Smooth muscle cell (in vitro differentiated cells): ENCODE data around the gene F7. TPM values are rescaled to one million over a fixed set of nuclear protein-coding genes. Genes with fewer than 3 reads are reported as not detected.
"Not testable (repeated sequence)": the region's sequence is repeated elsewhere in the genome, so short reads cannot be mapped to it uniquely, and the experiment has no call there.

ENCODE experiments used
- DNase-seq: peaks from one replicate; lab custom pipeline; 2025; ENCODE audit not compliant: unreplicated experiment; lab: John Stamatoyannopoulos, UW
- H2AFZ ChIP-seq: fragments of 200-600 bp; sonication (generic); 2 replicates; pipeline ENCODE4 v1.6.0; 2016; ENCODE audit warnings: antibody characterized with exemption, low read depth, mild to moderate bottlenecking
- H3F3A ChIP-seq: fragments of 200-600 bp; sonication (generic); 2 replicates; pipeline ENCODE4 v1.6.0; 2017; ENCODE audit warnings: antibody characterized with exemption, low read depth
- H3K27ac ChIP-seq: fragments of 200-600 bp; sonication (generic); 2 replicates; pipeline ENCODE4 v1.5.1; 2016; ENCODE audit warnings: low read depth, mild to moderate bottlenecking
- H3K27me3 ChIP-seq: fragments of 200-600 bp; sonication (generic); 2 replicates; pipeline ENCODE4 v1.6.1; 2016; ENCODE audit warnings: low read depth, mild to moderate bottlenecking
- H3K36me3 ChIP-seq: fragments of 200-600 bp; sonication (generic); 2 replicates; pipeline ENCODE4 v1.5.1; 2016; ENCODE audit warnings: low read depth
- H3K4me1 ChIP-seq: fragments of 200-600 bp; sonication (generic); 2 replicates; pipeline ENCODE4 v1.5.1; 2016; ENCODE audit warnings: low read depth
- H3K4me2 ChIP-seq: fragments of 200-600 bp; sonication (generic); 2 replicates; pipeline ENCODE4 v1.6.0; 2016; ENCODE audit warnings: mild to moderate bottlenecking
- H3K4me3 ChIP-seq: fragments of 200-600 bp; sonication (generic); 2 replicates; pipeline ENCODE4 v1.5.1; 2016; ENCODE audit warnings: mild to moderate bottlenecking
- H3K79me2 ChIP-seq: fragments of 200-600 bp; sonication (generic); 2 replicates; pipeline ENCODE4 v1.6.0; 2016; ENCODE audit warnings: low read depth, mild to moderate bottlenecking
- H3K9ac ChIP-seq: fragments of 200-600 bp; sonication (generic); 2 replicates; pipeline ENCODE4 v1.6.0; 2016; ENCODE audit warnings: low read depth
- H3K9me3 ChIP-seq: fragments of 200-600 bp; sonication (generic); replicated peaks from 2 replicates; pipeline ENCODE4 v1.5.1; 2016; ENCODE audit warnings: low read depth
- H4K20me1 ChIP-seq: fragments of 200-600 bp; sonication (generic); 2 replicates; pipeline ENCODE4 v1.6.0; 2016; ENCODE audit warnings: low read depth
- CTCF ChIP-seq: fragments of 200-600 bp; sonication (generic); IDR thresholded peaks from 2 replicates; pipeline ENCODE4 v1.5.1; 2017; ENCODE audit warnings: borderline replicate concordance, mild to moderate bottlenecking, antibody characterized with exemption; ENCODE audit not compliant: insufficient read depth, poor library complexity, severe bottlenecking
- WGBS: methylation state at CpG from one replicate; pipeline ENCODE4 v1.1.7; 2016; ENCODE audit warnings: low lambda C conversion rate; 5-methylcytosine and 5-hydroxymethylcytosine counted together
- polyA plus RNA-seq: library from polyadenylated mRNA; unstranded; fragments of >200 nt; fragmentation: Nextera tagmentation; extraction: Ambion mirVana; gene quantifications from 2 replicates; pipeline ENCODE4 v1.2.1, GENCODE V29; 2016
- total RNA-seq: library from RNA; depleted of rRNA; stranded (reverse); fragments of >200 nt; gene quantifications from 2 replicates; pipeline ENCODE4 v1.2.3, GENCODE V29; 2014

The F7 gene
- total and polyA plus RNA-seq, 2 experiments from 2014 or later: 0.63 to 1.7 TPM

GRCh38 chr13:113077953-113078901, 27.4 kb upstream of the F7 start:
- Histone ChIP-seq H3K9ac (no peak overlapping the region), H3K4me1 (no peaks in the 10 kb centered on the region), H3K9me3 (no peaks in the 10 kb centered on the region), H3K27ac (no peak overlapping the region), H3K36me3 (no peaks in the 10 kb centered on the region), H3K4me2 (no peak overlapping the region), H3F3A (no peaks in the 10 kb centered on the region), H3K79me2 (no peaks in the 10 kb centered on the region), H3K4me3 (no peak overlapping the region), H3K27me3 (no peaks in the 10 kb centered on the region), H2AFZ (no peak overlapping the region), H4K20me1 (no peaks in the 10 kb centered on the region)
- DNase-seq: no peak
- 96% methylated on average over 37 of the region's 42 CpGs for WGBS
- TF ChIP-seq CTCF: no peak

GRCh38 chr13:113078902-113079780, 26.4 kb upstream of the F7 start:
- no peak overlapping the region for H3K4me2 ChIP-seq
- H3K79me2 ChIP-seq: no peaks in the 10 kb centered on the region
- H3K27ac ChIP-seq: no peak overlapping the region
- WGBS: 92% methylated on average over 27 of the region's 27 CpGs
- H3F3A ChIP-seq: no peaks in the 10 kb centered on the region
- no peaks in the 10 kb centered on the region for H3K9me3 ChIP-seq
- no peak for TF ChIP-seq CTCF
- H3K4me1 ChIP-seq: no peaks in the 10 kb centered on the region
- H3K36me3 ChIP-seq: no peaks in the 10 kb centered on the region
- DNase-seq: no peak
- no peak overlapping the region for H2AFZ ChIP-seq
- no peak overlapping the region for H3K4me3 ChIP-seq
- H3K9ac ChIP-seq: no peak overlapping the region
- no peaks in the 10 kb centered on the region for H3K27me3 ChIP-seq
- no peaks in the 10 kb centered on the region for H4K20me1 ChIP-seq

- H3K4me1 ChIP-seq, H3K9me3 ChIP-seq, H3F3A ChIP-seq, H3K27ac ChIP-seq, H3K4me3 ChIP-seq, DNase-seq, H3K4me2 ChIP-seq, H3K79me2 ChIP-seq, H3K9ac ChIP-seq, H3K27me3 ChIP-seq, H4K20me1 ChIP-seq, H2AFZ ChIP-seq, H3K36me3 ChIP-seq: not testable (repeated sequence)
- 82% methylated on average over 9 of the region's 9 CpGs for WGBS
These were observed 25.9 kb upstream of the F7 start for GRCh38 chr13:113079781-113080080.

- Histone ChIP-seq H3F3A (no peaks in the 10 kb centered on the region), H3K9me3 (no peaks in the 10 kb centered on the region), H3K79me2 (no peaks in the 10 kb centered on the region), H3K9ac (no peak overlapping the region), H3K36me3 (no peaks in the 10 kb centered on the region), H3K4me2 (no peak overlapping the region), H2AFZ (no peak overlapping the region), H3K4me1 (no peaks in the 10 kb centered on the region), H3K4me3 (no peak overlapping the region), H3K27ac (no peak overlapping the region), H4K20me1 (no peaks in the 10 kb centered on the region), H3K27me3 (no peaks in the 10 kb centered on the region)
- no peak for DNase-seq
- 86% methylated on average over 17 of the region's 18 CpGs for whole genome bisulfite sequencing
- TF ChIP-seq CTCF: no peak
These were observed 25.2 kb upstream of the F7 start for GRCh38 chr13:113080361-113080831.
